Fibroblast of skin of right quadriceps (primary cell): Measurements from ENCODE around the gene LLGL2.
"Not testable (repeated sequence)": the region's sequence is repeated elsewhere in the genome, so short reads cannot be mapped to it uniquely, and the experiment has no call there.

Experiments used
- DNase-seq: peaks from one replicate; pipeline ENCODE4 v3.0.0-alpha.2; 2013

The LLGL2 gene

DNA sequence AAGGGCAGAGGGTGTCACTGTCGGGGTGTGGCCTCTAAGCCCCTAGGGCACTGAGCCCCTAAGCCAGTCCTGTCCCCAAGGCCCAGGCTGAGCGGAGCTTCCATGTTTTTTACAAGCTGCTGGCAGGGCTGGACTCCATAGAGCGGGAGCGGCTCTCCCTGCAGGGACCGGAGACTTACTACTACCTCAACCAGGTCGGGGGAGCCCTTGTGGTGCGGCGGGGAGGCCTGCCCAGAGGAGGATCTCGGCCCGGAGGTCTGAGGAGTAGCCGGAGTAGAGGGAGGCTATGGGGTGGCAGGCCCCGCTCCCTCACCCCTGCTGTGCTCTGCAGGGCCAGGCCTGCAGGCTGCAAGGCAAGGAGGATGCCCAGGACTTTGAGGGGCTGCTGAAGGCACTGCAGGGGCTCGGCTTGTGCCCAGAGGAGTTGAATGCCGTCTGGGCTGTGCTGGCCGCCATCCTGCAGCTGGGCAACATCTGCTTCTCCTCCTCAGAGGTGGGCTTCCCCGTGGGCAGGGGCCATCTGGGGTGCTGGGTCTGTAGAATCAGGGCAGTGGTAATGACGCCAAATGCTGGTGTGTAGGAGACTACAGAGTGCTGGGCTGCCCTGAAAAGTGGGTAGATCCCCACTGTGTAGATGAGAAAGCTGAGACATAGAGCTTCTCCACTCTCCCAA lies 67.0 kb downstream of the LLGL2 start:
- DNase-seq = no peak

- not testable (repeated sequence) for DNase-seq
Observed at GRCh38 chr17:75593430-75593829, 67.9 kb downstream of the LLGL2 start.

- no peak for DNase-seq
Observed at GRCh38 chr17:75594499-75595283, 69.2 kb downstream of the LLGL2 start.

DNA sequence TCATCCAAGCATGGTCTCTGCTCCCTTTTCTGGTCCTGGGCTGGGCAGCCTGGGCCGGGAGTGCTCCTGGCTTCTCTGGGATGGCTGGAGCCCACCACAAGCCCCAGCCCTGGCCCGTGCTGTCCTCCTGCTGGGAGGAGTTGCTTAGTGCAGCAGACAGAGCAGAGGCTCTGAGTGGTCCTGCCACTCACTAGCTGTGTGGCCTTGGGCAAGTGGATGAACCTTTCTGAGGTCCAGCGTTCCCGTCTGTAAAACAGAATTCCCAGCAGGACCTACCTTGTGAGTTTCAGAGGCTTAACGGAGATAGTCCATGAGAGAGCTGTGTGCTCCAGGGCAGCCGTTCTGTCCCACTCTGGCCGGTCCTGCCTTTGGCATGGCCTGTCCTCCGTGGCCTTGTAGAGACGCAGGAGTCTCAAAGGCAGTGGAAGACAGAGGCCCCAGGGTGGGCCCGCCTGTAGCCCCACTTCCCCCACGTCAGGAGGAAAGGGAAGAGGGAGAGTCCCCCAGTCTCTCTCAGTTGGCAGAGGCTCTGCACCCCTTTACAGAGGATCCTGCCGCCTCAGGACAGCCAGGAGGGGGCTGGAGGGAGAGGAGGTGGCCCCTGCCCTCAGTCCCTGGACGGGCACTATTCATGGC lies 69.9 kb downstream of the LLGL2 start:
- no peak for DNase-seq

- no peak for DNase-seq
Observed at GRCh38 chr17:75595920-75596313, 70.4 kb downstream of the LLGL2 start.

GRCh38 chr17:75596320-75597087 lies 71.0 kb downstream of the LLGL2 start:
- no peak for DNase-seq

- DNase-seq = no peak
Observed at GRCh38 chr17:75601057-75601987, 75.8 kb downstream of the LLGL2 start.

GRCh38 chr17:75602644-75603043 lies 77.1 kb downstream of the LLGL2 start:
- no peak for DNase-seq

- DNase-seq = no peak
Observed at GRCh38 chr17:75603123-75603522, 77.6 kb downstream of the LLGL2 start.

DNA sequence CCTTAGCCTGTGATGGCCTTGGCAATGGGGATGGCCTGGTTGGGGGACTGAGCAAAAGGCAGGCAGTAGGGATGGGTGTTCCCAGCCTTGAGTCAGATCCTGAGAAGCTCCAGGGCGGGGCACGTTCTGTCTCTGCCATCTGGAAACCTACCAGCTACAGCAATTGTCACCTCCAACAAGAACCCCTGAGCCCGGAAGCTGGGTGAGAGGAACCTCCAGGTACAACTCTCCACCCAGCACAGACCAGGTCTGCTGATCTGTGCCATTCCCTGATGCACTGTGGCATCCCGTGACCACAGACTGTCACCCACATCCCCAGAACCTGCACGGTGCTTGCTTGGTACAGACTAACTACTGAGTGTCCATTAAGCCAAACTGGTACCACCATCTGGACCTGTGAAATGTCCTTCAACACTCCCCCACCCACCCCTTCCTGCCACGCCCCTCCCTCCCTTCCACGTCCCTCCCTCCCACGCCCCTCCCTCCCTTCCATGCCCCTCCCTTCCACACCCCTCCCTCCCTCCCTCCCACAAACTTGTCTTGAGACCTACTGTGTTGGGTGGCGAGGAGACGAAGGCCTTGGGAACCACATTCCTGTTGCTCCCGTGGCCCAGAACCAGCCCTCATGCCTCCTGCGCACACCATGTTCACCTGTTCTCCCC lies 78.7 kb downstream of the LLGL2 start:
- DNase-seq = no peak

- DNase-seq = no peak
Observed at GRCh38 chr17:75605790-75606189, 80.3 kb downstream of the LLGL2 start.

DNA sequence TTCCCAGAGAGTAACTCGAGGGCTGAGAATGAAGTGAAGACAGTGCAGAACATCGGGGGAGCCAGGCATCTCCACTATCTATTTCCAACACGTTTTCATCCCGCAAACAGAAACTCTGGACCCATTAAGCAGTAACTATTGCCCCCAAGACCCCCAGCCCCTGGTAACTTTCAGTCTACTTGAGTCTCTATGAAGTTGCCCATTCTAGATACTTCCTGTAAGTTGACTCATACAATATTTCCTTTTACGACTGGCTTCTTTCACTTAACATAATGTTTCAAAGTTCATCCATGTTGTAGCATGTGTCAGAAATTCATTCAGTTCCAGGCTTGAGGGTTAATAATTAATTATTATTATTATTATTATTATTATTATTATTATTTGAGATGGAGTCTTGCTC lies 81.6 kb downstream of the LLGL2 start:
- DNase-seq = no peak

DNA sequence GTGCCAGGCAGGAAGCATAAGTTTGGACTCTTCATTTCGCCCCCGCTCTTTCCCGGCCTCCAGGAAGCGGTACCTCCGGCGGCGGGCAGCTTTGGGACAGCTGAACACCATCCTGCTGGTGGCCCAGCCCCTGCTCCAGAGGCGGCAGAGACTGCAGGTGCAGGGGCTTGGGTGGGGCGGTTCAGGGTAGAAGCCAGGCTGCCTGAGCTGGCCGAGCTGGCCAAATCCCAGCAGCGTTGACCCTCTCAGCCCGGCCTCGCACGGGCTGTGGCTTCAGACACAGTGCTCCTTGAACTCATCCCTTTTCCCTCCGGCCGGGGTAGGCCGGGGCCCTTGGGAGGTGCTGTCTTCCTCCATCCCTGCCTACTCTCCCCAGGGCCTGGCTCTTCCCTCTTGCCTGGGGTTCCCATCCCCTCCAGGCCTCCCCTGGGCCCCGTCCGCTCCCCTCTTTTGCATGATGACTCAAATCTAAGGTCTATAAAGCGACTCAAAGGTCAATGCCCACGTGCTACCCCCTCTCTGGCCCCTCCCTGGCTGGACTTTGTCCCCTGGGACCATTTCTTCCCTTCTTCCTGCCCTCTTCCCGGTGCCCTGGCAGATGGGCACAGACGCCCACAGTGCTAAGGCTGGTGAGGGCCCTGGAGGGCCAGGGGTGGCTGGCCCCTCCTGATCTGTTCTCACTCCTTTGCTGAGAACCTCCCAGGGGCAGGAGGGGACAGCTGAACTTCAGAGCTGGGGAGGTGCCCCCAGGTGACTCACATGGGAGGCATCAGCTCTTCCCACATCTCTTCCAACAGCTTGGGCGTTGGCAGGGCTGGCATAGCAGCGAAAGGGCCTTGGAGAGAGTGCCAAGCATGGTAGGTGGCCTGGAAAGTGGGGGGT lies 84.8 kb downstream of the LLGL2 start:
- no peak for DNase-seq

DNA sequence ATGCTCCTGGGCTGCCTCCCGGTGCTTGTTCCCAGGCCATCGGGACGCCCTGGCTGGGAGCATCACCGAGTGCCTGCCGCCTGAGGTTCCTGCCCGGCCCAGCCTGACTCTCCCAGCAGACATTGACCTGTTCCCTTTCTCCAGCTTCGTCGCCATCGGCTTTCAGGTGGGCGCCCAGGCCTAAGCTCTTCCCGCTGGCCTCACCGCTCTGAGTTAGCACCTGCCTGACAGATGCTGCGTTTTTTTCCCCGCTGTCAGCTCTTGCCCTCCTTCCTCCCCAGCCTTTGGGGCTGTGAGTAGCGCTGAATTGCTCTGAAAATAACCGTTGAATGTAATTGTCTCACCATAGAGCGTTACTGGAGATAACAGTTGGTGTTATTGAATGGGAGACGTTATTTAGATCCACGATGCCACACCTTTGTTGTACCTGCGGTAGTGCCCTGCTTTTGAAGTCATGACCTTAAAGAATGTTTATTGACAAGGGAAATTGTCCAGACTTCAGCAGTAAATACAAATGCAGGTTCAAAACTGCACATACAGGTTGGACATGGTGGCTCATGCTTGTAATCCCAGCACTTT lies 86.4 kb downstream of the LLGL2 start:
- DNase-seq = no peak

GRCh38 chr17:75612906-75613626 lies 87.6 kb downstream of the LLGL2 start:
- no peak for DNase-seq

- DNase-seq = no peak
Observed at GRCh38 chr17:75614006-75614405, 88.5 kb downstream of the LLGL2 start.

DNA sequence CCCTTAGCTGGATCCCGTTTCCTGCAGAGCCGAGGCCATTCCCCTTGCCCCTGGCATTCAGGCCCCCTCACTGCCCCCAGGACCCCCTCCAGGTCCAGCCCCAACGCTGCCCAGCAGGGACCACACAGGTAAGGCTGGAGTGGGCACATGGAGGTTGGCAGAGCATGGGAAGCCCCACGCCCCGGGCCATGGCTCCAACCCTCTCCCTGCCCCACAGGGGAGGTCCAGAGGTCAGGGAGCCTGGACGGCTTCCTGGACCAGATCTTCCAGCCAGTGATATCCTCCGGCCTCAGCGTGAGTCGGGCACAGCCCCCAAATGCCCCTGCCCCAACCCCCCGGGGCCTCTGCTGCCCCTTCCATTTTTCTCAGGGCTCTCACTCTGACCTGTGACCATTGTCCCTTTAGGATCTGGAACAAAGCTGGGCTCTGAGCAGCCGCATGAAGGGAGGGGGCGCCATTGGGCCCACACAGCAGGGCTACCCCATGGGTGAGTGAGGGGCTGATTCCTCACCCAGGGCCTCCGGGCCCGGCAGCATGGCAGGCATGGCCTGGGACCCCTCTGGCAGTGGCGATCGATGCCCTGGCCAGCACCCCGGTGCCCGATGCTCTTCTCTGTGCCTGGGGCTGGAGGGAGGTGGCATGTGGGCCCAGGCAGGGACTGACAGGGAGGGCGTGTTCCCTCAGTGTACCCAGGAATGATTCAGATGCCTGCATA lies 89.2 kb downstream of the LLGL2 start:
- no peak for DNase-seq

- DNase-seq = no peak
Observed at GRCh38 chr17:75615301-75615700, 89.8 kb downstream of the LLGL2 start.
